Stimulated activated naive B cell treated with anti-CD40 and anti-IgM and Interleukin-4, amounts not matched to agents 10 μg/mL and 1 μg/mL and 100 μg/mL, for 72 hours (primary cell): ENCODE measurements around the gene KIRREL3.

Experiments used
- ATAC-seq, 2 donors: fragments of 150-1000 bp; cut with Tn5 transposase; replicated peaks; 2 replicates each; pipeline ENCODE4 v1.10.0; 2021; ENCODE audit warnings: moderate library complexity in 1 of 2
- DNase-seq: peaks from one replicate; pipeline ENCODE4 v3.0.0; 2021
- H3K27ac Mint-ChIP-seq: one replicate; pipeline ENCODE4 v1.8.0; 2022; ENCODE audit warnings: mild to moderate bottlenecking, mixed read lengths
- H3K27me3 Mint-ChIP-seq, 2 donors: one replicate each; pipeline ENCODE4 v1.8.0; 2022; ENCODE audit warnings: mixed read lengths in 2 of 2
- H3K36me3 Mint-ChIP-seq, 2 donors: one replicate each; pipeline ENCODE4 v1.8.0; 2022; ENCODE audit warnings: mixed read lengths in 2 of 2, mild to moderate bottlenecking in 1 of 2
- H3K4me1 Mint-ChIP-seq, 2 donors: one replicate each; pipeline ENCODE4 v1.8.0; 2022; ENCODE audit warnings: mixed read lengths in 2 of 2, mild to moderate bottlenecking in 1 of 2
- H3K4me3 Mint-ChIP-seq, 2 donors: one replicate each; pipeline ENCODE4 v1.8.0; 2022; ENCODE audit warnings: mild to moderate bottlenecking in 2 of 2, mixed read lengths in 2 of 2, moderate library complexity in 1 of 2
- H3K9me3 Mint-ChIP-seq, 2 donors: one replicate each; pipeline ENCODE4 v1.8.0; 2022; ENCODE audit warnings: mixed read lengths in 2 of 2, mild to moderate bottlenecking in 1 of 2

The KIRREL3 gene

GRCh38 chr11:126751242-126751641, 249.3 kb downstream of the KIRREL3 start:
- no peaks in the 10 kb centered on the region for H3K36me3 Mint-ChIP-seq
- no peak for DNase-seq
- H3K4me3 Mint-ChIP-seq = no peak overlapping the region
- no peaks in the 10 kb centered on the region for H3K4me1 Mint-ChIP-seq
- no peak overlapping the region for H3K27ac Mint-ChIP-seq
- H3K9me3 Mint-ChIP-seq = no peaks in the 10 kb centered on the region
- H3K27me3 Mint-ChIP-seq = peaks cover 8 to 20% of the 10 kb centered on the region in 2 donors
- ATAC-seq = no peak

GRCh38 chr11:126748793-126749192, 251.8 kb downstream of the KIRREL3 start:
- Mint-ChIP-seq H3K4me3 (no peak overlapping the region), H3K27ac (no peak overlapping the region), H3K4me1 (no peaks in the 10 kb centered on the region), H3K27me3 (peaks cover 4 to 13% of the 10 kb centered on the region in 2 donors), H3K9me3 (no peaks in the 10 kb centered on the region), H3K36me3 (no peaks in the 10 kb centered on the region)
- no peak for DNase-seq
- ATAC-seq = no peak

- H3K4me3 Mint-ChIP-seq = no peak overlapping the region
These were observed 252.3 kb downstream of the KIRREL3 start for GRCh38 chr11:126748100-126748791.

GRCh38 chr11:126747315-126747714, 253.3 kb downstream of the KIRREL3 start:
- ATAC-seq (no peak), DNase-seq (no peak)
- no peak overlapping the region for H3K27ac Mint-ChIP-seq
- H3K36me3 Mint-ChIP-seq = no peaks in the 10 kb centered on the region
- H3K27me3 Mint-ChIP-seq = peaks cover 4 to 13% of the 10 kb centered on the region in 2 donors
- H3K4me3 Mint-ChIP-seq = no peak overlapping the region
- H3K9me3 Mint-ChIP-seq = no peaks in the 10 kb centered on the region
- no peaks in the 10 kb centered on the region for H3K4me1 Mint-ChIP-seq

More at GRCh38 chr11:126748100-126748791, 252.3 kb downstream of the KIRREL3 start:
- Mint-ChIP-seq H3K27me3 (peaks cover 4 to 13% of the 10 kb centered on the region in 2 donors), H3K36me3 (no peaks in the 10 kb centered on the region), H3K9me3 (no peaks in the 10 kb centered on the region), H3K4me1 (no peaks in the 10 kb centered on the region), H3K27ac (no peak overlapping the region)
- ATAC-seq (no peak), DNase-seq (no peak)

- H3K9me3 Mint-ChIP-seq = no peaks in the 10 kb centered on the region
- H3K4me1 Mint-ChIP-seq = no peaks in the 10 kb centered on the region
- ATAC-seq = no peak
- DNase-seq = no peak
- H3K36me3 Mint-ChIP-seq = no peaks in the 10 kb centered on the region
- peaks cover 4 to 13% of the 10 kb centered on the region in 2 donors for H3K27me3 Mint-ChIP-seq
- H3K4me3 Mint-ChIP-seq = no peak overlapping the region
- no peak overlapping the region for H3K27ac Mint-ChIP-seq
These were observed 254.1 kb downstream of the KIRREL3 start for GRCh38 chr11:126746443-126746842.

- ATAC-seq (no peak), DNase-seq (no peak)
- Mint-ChIP-seq H3K27me3 (peaks cover 4 to 13% of the 10 kb centered on the region in 2 donors), H3K4me1 (no peaks in the 10 kb centered on the region), H3K36me3 (no peaks in the 10 kb centered on the region), H3K27ac (no peak overlapping the region), H3K9me3 (no peaks in the 10 kb centered on the region), H3K4me3 (no peak overlapping the region)
These were observed 255.9 kb downstream of the KIRREL3 start for GRCh38 chr11:126744699-126745098.

- Mint-ChIP-seq H3K4me3 (no peak overlapping the region), H3K27ac (no peak overlapping the region), H3K4me1 (no peaks in the 10 kb centered on the region), H3K36me3 (no peaks in the 10 kb centered on the region), H3K9me3 (no peaks in the 10 kb centered on the region), H3K27me3 (peaks cover 0 to 6% of the 10 kb centered on the region in 2 donors)
- no peak for ATAC-seq
- DNase-seq = no peak
These were observed 256.9 kb downstream of the KIRREL3 start for GRCh38 chr11:126743628-126744027.

GRCh38 chr11:126742582-126742981, 258.0 kb downstream of the KIRREL3 start:
- no peak for ATAC-seq
- Mint-ChIP-seq H3K4me1 (no peaks in the 10 kb centered on the region), H3K9me3 (no peaks in the 10 kb centered on the region), H3K36me3 (no peaks in the 10 kb centered on the region), H3K4me3 (no peak overlapping the region), H3K27ac (no peak overlapping the region), H3K27me3 (no peaks in the 10 kb centered on the region)
- no peak for DNase-seq

GRCh38 chr11:126740846-126741245, 259.7 kb downstream of the KIRREL3 start:
- H3K36me3 Mint-ChIP-seq = no peaks in the 10 kb centered on the region
- H3K27ac Mint-ChIP-seq = no peak overlapping the region
- no peak overlapping the region for H3K4me3 Mint-ChIP-seq

GRCh38 chr11:126739499-126740145, 260.9 kb downstream of the KIRREL3 start:
- DNase-seq (no peak), ATAC-seq (no peak)
- Mint-ChIP-seq H3K4me1 (no peaks in the 10 kb centered on the region), H3K4me3 (no peak overlapping the region), H3K9me3 (no peaks in the 10 kb centered on the region), H3K27me3 (no peaks in the 10 kb centered on the region), H3K27ac (no peak overlapping the region), H3K36me3 (no peaks in the 10 kb centered on the region)

More at GRCh38 chr11:126740846-126741245, 259.7 kb downstream of the KIRREL3 start:
- no peak for ATAC-seq
- no peak for DNase-seq
- no peaks in the 10 kb centered on the region for H3K4me1 Mint-ChIP-seq
- no peaks in the 10 kb centered on the region for H3K27me3 Mint-ChIP-seq
- no peaks in the 10 kb centered on the region for H3K9me3 Mint-ChIP-seq

GRCh38 chr11:126738295-126739031, 262.1 kb downstream of the KIRREL3 start:
- H3K4me1 Mint-ChIP-seq = no peaks in the 10 kb centered on the region
- ATAC-seq = no peak
- no peak for DNase-seq
- no peak overlapping the region for H3K4me3 Mint-ChIP-seq
- H3K27ac Mint-ChIP-seq = no peak overlapping the region
- no peaks in the 10 kb centered on the region for H3K36me3 Mint-ChIP-seq
- H3K9me3 Mint-ChIP-seq = no peaks in the 10 kb centered on the region
- no peaks in the 10 kb centered on the region for H3K27me3 Mint-ChIP-seq

GRCh38 chr11:126736682-126737572, 263.6 kb downstream of the KIRREL3 start:
- no peaks in the 10 kb centered on the region for H3K27me3 Mint-ChIP-seq
- H3K27ac Mint-ChIP-seq = no peak overlapping the region
- H3K36me3 Mint-ChIP-seq = no peaks in the 10 kb centered on the region
- ATAC-seq (no peak), DNase-seq (no peak)
- no peaks in the 10 kb centered on the region for H3K4me1 Mint-ChIP-seq
- H3K9me3 Mint-ChIP-seq = no peaks in the 10 kb centered on the region
- H3K4me3 Mint-ChIP-seq = no peak overlapping the region

- Mint-ChIP-seq H3K4me3 (no peak overlapping the region), H3K9me3 (peaks cover 0 to 4% of the 10 kb centered on the region in 2 donors), H3K27ac (no peak overlapping the region), H3K36me3 (no peaks in the 10 kb centered on the region), H3K4me1 (no peaks in the 10 kb centered on the region), H3K27me3 (peaks cover 0 to 9% of the 10 kb centered on the region in 2 donors)
- ATAC-seq = no peak
- no peak for DNase-seq
These were observed 265.8 kb downstream of the KIRREL3 start for GRCh38 chr11:126734752-126735151.

- no peak overlapping the region for H3K27ac Mint-ChIP-seq
- DNase-seq (no peak), ATAC-seq (no peak)
- peaks cover 0 to 10% of the 10 kb centered on the region in 2 donors for H3K27me3 Mint-ChIP-seq
- peaks cover 0 to 4% of the 10 kb centered on the region in 2 donors for H3K9me3 Mint-ChIP-seq
- H3K4me3 Mint-ChIP-seq = no peak overlapping the region
- no peaks in the 10 kb centered on the region for H3K36me3 Mint-ChIP-seq
- H3K4me1 Mint-ChIP-seq = no peaks in the 10 kb centered on the region
These were observed 266.9 kb downstream of the KIRREL3 start for GRCh38 chr11:126733685-126734084.
